Brain pericyte (primary cell): ENCODE results near the gene GTSE1.

ENCODE experiments used
- DNase-seq: peaks from one replicate; pipeline ENCODE4 v3.0.0-alpha.2; 2012; ENCODE audit warnings: low read depth, low spot score

GTSE1 gene

DNA sequence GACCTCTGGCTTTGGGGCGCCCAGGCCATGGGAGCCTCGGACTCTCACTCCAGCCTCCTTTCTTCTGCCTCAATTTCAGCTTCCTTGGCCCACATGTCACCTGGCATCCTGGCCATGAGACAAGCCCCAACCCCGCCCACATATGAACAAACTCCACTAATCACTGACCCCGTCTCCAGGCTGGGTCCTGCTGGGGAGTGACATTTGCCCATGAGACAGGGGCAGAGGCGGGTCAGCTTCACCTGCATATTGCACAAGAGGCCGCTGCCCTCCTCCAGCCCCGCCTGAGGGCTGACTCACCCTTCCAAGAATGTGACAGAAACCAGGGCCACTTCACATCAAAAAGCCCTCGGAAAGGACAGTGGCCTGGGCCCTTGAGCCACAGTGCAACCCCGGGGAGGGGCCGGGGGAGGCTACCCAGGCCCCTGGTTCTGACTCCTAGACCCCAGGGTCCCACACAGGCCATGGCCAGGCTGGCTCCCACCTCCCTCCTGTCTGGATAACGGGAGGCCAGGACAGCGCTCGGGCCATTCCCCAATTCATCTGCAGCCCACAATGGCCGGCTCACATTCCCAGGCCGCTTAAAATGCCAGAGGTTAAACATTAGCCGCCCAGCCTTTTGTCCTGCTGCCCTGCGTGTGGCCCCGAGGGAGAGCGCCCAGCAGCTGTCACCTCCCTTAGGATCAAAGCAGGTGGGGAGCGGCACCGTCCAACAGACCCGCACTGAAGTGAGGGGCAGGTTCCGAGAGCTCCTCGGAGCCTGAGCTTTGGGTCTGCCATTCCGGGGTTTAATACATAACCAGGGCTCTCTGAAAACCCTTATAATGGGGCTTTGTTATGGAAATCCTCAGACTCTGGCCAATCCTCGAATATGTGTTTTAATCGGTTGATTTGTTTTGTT lies 81.1 kb downstream of the GTSE1 start:
- DNase-seq, result no peak

DNA sequence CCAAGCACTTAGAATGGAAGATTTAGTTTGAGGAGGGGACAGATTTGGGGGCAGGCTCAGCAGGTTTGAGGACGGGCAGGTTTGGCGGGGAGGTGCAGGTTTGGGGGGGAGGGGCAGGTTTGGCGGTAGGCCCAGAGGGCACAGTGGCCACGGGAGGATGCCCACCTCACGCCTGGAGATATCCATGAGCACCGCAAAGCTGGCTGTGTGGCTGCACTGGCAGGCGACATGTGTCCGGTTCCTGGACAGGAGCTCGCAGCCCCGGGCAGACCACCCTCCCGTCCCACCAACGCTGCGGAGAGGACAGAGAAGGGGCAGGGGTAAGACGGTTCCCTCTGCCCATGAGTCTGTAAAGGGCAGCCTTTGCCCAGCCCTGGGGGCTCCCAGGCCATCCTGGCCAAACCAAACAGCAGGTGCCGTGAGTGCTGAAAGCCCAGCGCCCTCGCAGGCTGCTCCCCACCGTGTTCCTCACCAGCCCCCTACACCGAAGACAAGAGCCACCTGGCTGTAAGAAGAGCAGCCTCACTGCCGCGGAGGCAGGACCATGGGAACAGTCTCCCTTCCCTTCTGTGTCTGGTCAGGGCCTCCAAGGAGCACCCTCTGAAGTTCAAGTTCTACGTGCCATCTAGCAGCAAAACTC lies 81.9 kb downstream of the GTSE1 start:
- no peak for DNase-seq

DNA sequence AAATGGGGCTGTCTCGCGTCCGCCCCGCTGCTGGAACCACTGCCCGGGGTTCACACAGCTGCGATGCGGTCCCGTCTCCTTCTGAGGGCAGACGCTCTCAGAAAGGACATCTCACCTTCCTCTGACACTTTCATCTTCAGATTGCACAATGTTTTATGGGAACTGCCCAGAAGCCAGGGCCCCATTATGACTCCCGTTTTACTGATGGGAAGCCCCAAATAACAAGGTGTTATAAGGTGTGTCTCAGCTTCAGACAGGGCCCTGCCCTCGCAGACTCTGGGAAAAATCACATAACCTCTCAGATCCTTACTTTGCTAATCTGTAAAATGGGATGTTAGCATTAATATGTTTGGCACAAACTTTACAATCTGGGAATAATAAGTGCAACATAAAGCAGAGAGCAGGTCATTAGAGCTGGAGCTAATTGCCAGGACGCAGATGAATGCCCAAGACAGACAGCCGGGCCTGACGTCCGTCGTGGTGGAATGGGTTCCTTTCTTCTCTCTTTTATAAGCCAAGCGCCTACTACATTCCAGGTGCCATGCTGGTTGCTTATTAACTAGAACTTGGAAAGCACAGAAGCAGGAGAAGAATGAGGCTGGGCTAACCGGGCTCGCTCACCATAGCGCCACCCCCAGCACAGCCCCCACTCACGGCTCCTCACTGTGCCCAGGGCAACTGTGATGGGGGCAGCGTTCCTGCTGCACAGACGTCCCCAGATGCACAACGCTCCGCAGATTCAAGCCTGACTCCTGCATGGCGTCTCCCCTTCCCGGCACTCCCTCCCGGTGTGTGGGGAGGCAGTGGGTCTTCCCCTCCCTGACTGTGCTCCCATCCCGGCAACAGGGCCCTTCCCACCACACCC lies 82.6 kb downstream of the GTSE1 start:
- DNase-seq, result no peak

DNA sequence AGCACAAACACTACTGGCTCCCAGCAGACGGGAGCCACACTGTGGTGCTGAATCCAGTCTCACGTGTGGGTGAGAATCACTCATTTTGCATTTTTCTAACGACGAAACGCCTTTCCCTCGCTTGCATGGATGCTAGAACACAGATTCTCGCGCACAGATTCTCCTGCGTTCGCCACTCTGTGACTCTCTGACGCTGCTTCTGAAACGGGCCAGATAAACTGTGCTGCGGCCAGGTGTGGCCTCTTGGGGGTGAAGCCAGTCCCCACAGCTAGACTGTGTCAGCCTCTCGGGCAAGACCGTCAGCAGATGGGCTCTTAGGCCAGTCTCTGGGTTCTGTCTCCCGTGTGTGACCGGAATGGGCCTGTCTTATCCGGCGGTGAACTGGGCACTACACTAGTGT lies 83.4 kb downstream of the GTSE1 start:
- no peak for DNase-seq
